ENCODE results near the gene AADAT.
"Not testable (repeated sequence)": the region's sequence is repeated elsewhere in the genome, so short reads cannot be mapped to it uniquely, and the experiment has no call there.

AADAT gene

GRCh38 chr4:170090352-170091052 is 746 bp upstream of the AADAT start:
- no peak for DNase-seq

- DNase-seq = peak in 40 of 56 donors; percentile 5 to 67 (median 38)
Measured at GRCh38 chr4:170089274-170089667, 485 bp downstream of the AADAT start.

GRCh38 chr4:170088716-170089115 is 1.0 kb downstream of the AADAT start:
- DNase-seq = no peak

- DNase-seq = no peak
Measured at GRCh38 chr4:170087163-170087700, 2.5 kb downstream of the AADAT start.

- DNase-seq = no peak
Measured at GRCh38 chr4:170083541-170083940, 6.2 kb downstream of the AADAT start.

GRCh38 chr4:170080496-170080895 is 9.3 kb downstream of the AADAT start:
- no peak for DNase-seq

- DNase-seq = no peak
Measured at GRCh38 chr4:170079981-170080380, 9.8 kb downstream of the AADAT start.

- no peak for DNase-seq
Measured at GRCh38 chr4:170071196-170071595, 18.6 kb downstream of the AADAT start.

GRCh38 chr4:170068438-170069128 is 21.2 kb downstream of the AADAT start:
- no peak for DNase-seq

- DNase-seq = no peak
Measured at GRCh38 chr4:170059421-170059820, 30.3 kb downstream of the AADAT start.

GRCh38 chr4:170058826-170059225 is 30.9 kb downstream of the AADAT start:
- no peak for DNase-seq

- no peak for DNase-seq
Measured at GRCh38 chr4:170057866-170058265, 31.9 kb downstream of the AADAT start.

GRCh38 chr4:170052919-170053318 is 36.8 kb downstream of the AADAT start:
- no peak for DNase-seq

- DNase-seq = no peak
Measured at GRCh38 chr4:170051402-170051801, 38.4 kb downstream of the AADAT start.

GRCh38 chr4:170049766-170050165 is 40.0 kb downstream of the AADAT start:
- DNase-seq = peak in 15 of 56 donors; percentile 1 to 66 (median 14)

GRCh38 chr4:170047771-170048354 is 41.9 kb downstream of the AADAT start:
- peak in 30 of 56 donors; percentile 1 to 84 (median 18) for DNase-seq

GRCh38 chr4:170046156-170046555 is 43.6 kb downstream of the AADAT start:
- not testable (repeated sequence) for DNase-seq

GRCh38 chr4:170040031-170040680 is 49.6 kb downstream of the AADAT start:
- DNase-seq = no peak

- no peak for DNase-seq
Measured at GRCh38 chr4:170038769-170039168, 51.0 kb downstream of the AADAT start.

GRCh38 chr4:170038232-170038631 is 51.5 kb downstream of the AADAT start:
- DNase-seq = no peak

- no peak for DNase-seq
Measured at GRCh38 chr4:170037481-170037880, 52.3 kb downstream of the AADAT start.

GRCh38 chr4:170035845-170036244 is 53.9 kb downstream of the AADAT start:
- no peak for DNase-seq
